Naive thymus-derived CD8-positive, alpha-beta T cell (primary cell): ENCODE measurements around the gene RARS1. TPM values are rescaled to one million over a fixed set of nuclear protein-coding genes. Genes with fewer than 3 reads are reported as not detected.

Experiments used
- ATAC-seq, 2 donors: fragments of 150-1000 bp; cut with Tn5 transposase in 1 of 2; sonication (Bioruptor Pico), chemical (Tn5 transposase) in 1 of 2; 1 replicate in 1 of 2; 2 replicates in 1 of 2; pipeline ENCODE4 v1.10.0; 2021; ENCODE audit warnings: mild to moderate bottlenecking in 2 of 2, moderate library complexity in 2 of 2
- POLR2A ChIA-PET: fragments of 350-600 bp; sonication (Branson Sonifier 250); formaldehyde crosslinking; loops from one replicate; lab custom pipeline; 2021; ENCODE audit warnings: antibody characterized with exemption; lab: Charles Lee
- DNase-seq, 10 donors: peaks; one replicate each; pipeline versions ENCODE4 v3.0.0 to v3.0.0-alpha.2; 2020 to 2022
- H3K27ac Mint-ChIP-seq, 10 donors: one replicate each; pipeline ENCODE4 v1.8.0; 2020 to 2022; ENCODE audit warnings: mild to moderate bottlenecking in 10 of 10, mixed read lengths in 10 of 10, moderate library complexity in 4 of 10, inconsistent platforms in 1 of 10
- H3K27me3 Mint-ChIP-seq, 5 donors: one replicate each; pipeline ENCODE4 v1.8.0; 2021 to 2022; ENCODE audit warnings: mixed read lengths in 5 of 5
- H3K36me3 Mint-ChIP-seq, 3 donors: one replicate each; pipeline ENCODE4 v1.8.0; 2020 to 2022; ENCODE audit warnings: mixed read lengths in 3 of 3, mild to moderate bottlenecking in 2 of 3, inconsistent platforms in 1 of 3
- H3K4me1 Mint-ChIP-seq, 4 donors: one replicate each; pipeline ENCODE4 v1.8.0; 2021 to 2022; ENCODE audit warnings: mixed read lengths in 4 of 4
- H3K4me3 Mint-ChIP-seq, 10 donors: one replicate each; pipeline ENCODE4 v1.8.0; 2020 to 2022; ENCODE audit warnings: mild to moderate bottlenecking in 10 of 10, mixed read lengths in 10 of 10, moderate library complexity in 6 of 10, inconsistent platforms in 1 of 10
- H3K9me3 Mint-ChIP-seq, 9 donors: one replicate each; pipeline ENCODE4 v1.8.0; 2020 to 2022; ENCODE audit warnings: mixed read lengths in 9 of 9, mild to moderate bottlenecking in 3 of 9, inconsistent platforms in 1 of 9, moderate library complexity in 1 of 9
- polyA plus RNA-seq, 3 donors: library from polyadenylated mRNA; unstranded; fragments of 300-500 nt; fragmentation: Illumina TruSeq; gene quantifications; one replicate each; pipeline ENCODE4 v1.2.3, GENCODE V29; 2021
- total RNA-seq, 8 experiments: library from RNA in 2 of 8; stranded (reverse) in 2 of 8; gene quantifications; one replicate each; pipeline ENCODE4 v1.2.3 and lab custom pipeline; 2021 to 2026

The RARS1 gene
- 100 to 1,000 TPM; 102 to 114 TPM for total RNA-seq
- 10 to 100 TPM; 25.9 to 34.8 (median 29.1) TPM for polyA plus RNA-seq
- total RNA-seq (lab: John Stamatoyannopoulos, UW) = 61.3 to 278 (median 115) reads per million in 6 experiments

DNA sequence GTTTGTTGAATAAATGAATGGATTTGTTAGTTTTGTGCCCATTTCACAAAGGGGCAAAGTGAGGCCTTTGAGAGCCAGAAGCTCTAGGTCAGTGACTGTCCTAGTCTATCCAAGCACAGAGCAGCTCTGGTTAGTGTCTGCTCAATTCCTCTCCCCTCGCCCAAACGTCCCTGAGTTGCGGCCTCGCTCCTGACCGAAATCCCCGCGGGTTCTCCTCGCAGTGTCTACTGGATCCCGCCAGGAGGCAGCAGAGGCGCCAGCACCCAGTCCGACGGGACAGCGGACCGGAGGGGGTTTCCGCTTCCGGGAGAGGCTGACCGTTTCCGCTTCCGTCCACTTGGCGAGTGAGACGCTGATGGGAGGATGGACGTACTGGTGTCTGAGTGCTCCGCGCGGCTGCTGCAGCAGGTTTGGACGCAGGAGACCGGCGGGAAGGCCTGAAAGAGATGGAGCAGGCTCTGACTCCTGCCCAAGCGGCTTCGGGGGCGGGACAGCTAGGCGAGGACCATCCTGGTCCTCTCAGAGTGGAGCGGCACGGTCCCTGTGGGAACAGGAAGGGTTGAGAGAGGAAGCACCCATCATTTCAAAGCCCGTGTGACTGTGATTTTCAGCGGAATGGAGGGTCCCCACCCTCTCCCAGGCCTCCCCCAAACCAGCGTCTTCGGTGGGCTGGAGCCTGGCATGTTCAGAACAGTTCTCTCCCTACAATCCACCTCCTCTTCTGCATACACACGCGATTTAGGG is at the start of gene RARS1:
TSS of gene RARS1 (plus strand) at position 336 of the 744 bp plus-strand sequence. CDS start at position 364, 28 bp downstream.
- POLR2A ChIA-PET = no interaction called here
- peak; percentile 85 to 88 for ATAC-seq
- H3K27ac Mint-ChIP-seq = peak within 1 kb of the TSS; percentile 91 to 98 (median 95)

DNA sequence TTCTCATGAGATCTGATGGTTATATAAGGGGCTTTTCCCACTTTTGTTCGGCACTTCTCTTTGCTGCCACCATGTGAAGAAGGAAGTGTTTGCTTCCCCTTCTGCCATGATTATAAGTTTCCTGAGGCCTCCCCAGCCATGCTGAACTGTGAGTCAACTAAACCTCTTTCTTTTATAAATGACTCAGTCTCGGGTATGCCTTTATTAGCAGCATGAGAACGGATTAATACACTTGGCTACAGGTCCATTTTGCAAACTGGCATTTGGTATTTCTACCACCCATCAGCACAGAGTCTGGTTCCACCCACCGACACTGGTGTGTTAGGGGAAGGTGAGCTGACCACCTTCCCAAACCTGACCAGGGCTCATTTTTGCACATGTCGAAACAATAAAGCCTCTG is 47.9 kb upstream of the RARS1 start:
- H3K27ac Mint-ChIP-seq = no peak overlapping the region
- peaks cover 11 to 40% (median 18%) of the 10 kb centered on the region in 5 donors for H3K27me3 Mint-ChIP-seq
- H3K9me3 Mint-ChIP-seq = no peaks in the 10 kb centered on the region
- ATAC-seq = no peak
- DNase-seq = no peak
- H3K4me1 Mint-ChIP-seq = peaks cover 0 to 2% (median 0%) of the 10 kb centered on the region in 4 donors
- H3K4me3 Mint-ChIP-seq = no peak overlapping the region
- no peaks in the 10 kb centered on the region for H3K36me3 Mint-ChIP-seq
- POLR2A ChIA-PET = no interaction called here

More for the DNA sequence above, at the start of gene RARS1:
- Mint-ChIP-seq H3K36me3 (peaks cover 9 to 34% (median 12%) of the 10 kb centered on the region in 3 donors), H3K9me3 (no peaks in the 10 kb centered on the region), H3K27me3 (peaks cover 0 to 6% (median 3%) of the 10 kb centered on the region in 5 donors), H3K4me3 (peak within 1 kb of the TSS; percentile 98 to 100 (median 99)), H3K4me1 (peaks cover 8 to 46% (median 39%) of the 10 kb centered on the region in 4 donors)
- DNase-seq = peak; percentile 73 to 89 (median 83)

DNA sequence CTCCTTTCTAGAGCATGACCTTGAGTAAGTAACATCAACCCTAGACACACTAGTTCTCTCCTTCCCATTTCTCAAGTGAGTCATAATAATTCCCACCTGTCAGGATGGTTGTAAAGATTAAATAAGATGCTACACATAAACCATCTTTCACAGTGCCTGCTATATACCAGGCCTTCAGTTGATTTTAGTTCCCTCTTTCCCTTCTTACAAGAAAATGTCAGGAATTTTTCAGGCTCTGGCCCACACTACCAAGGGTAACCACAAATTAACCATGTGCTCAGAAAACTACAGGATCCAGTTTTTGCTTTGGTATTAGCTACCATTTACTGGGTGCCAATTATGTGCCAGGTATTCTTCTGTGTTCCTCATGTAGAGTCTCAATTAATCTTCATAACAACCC is 42.7 kb upstream of the RARS1 start:
- no peak overlapping the region for H3K4me3 Mint-ChIP-seq
- no peak overlapping the region for H3K27ac Mint-ChIP-seq
- POLR2A ChIA-PET = no interaction called here
- H3K4me1 Mint-ChIP-seq = no peaks in the 10 kb centered on the region
- DNase-seq (no peak), ATAC-seq (no peak)
- no peaks in the 10 kb centered on the region for H3K36me3 Mint-ChIP-seq
- H3K9me3 Mint-ChIP-seq = no peaks in the 10 kb centered on the region
- H3K27me3 Mint-ChIP-seq = peaks cover 0 to 8% (median 4%) of the 10 kb centered on the region in 5 donors

DNA sequence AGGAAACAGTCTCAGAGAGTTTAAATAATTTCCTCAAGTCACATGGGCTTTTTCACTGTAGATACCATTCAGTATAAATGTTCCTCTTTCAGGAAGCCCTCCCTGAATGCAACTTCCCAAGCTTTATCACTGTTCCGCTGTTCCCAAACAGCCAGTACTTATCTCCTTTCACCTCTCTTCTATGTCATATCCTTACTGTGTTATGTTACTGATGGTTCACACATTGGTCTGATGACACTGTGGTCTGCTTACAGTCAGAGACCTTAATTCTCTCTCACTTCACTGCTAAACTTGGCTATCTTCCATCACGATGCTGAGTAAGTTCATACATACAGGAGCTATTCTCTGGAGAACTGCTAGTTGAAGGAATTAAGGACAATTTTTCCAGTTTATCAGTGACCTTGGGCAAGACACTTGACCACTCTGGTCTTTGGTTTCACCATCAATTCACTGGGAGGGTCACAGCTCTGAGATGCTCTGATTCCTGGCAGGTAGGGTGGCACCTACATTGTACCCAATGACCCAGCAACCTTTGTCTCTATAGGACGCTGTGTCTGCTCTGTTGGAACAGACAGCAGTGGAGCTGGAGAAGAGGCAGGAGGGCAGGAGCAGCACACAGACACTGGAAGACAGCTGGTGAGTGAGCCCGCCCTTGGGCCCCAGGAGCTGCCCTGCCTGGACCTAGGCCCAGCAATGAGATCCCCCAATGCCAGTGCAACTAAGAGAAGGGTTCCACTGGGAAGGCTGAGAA is 42.1 kb upstream of the RARS1 start:
- no peak overlapping the region for H3K4me3 Mint-ChIP-seq
- DNase-seq (no peak), ATAC-seq (no peak)
- H3K27me3 Mint-ChIP-seq = peaks cover 0 to 8% (median 0%) of the 10 kb centered on the region in 5 donors
- POLR2A ChIA-PET = no interaction called here
- H3K9me3 Mint-ChIP-seq = no peaks in the 10 kb centered on the region
- H3K36me3 Mint-ChIP-seq = no peaks in the 10 kb centered on the region
- no peaks in the 10 kb centered on the region for H3K4me1 Mint-ChIP-seq
- H3K27ac Mint-ChIP-seq = no peak overlapping the region

DNA sequence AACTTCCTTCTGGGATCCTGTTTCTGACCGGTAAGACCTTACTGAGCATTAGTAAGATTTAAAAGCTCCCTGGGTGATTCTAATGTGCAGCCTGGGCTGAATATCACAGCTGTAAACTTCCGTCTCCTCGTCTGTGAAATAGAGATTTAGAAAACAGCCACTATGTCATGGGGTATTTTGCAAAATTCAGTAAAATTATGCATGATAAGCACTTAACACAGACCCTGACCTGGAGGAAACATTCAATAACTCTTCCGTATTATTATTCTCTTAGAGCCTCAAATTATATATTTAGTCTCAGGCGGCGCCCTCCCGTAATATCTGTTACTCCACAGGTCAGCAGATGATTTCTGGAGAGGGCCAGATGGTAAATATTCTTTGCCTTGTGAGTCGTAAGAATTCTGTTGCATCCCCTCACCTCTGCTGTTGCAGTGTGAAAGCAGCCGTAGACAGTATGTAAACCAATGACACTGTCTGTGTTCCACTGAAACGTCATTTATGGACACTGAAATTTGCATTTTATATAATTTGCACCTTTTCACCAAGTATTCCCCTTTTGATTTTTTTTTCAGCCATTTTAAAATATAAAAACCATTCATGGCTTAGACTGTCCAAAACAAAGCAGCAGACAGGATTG is 39.2 kb upstream of the RARS1 start:
- DNase-seq (no peak), ATAC-seq (no peak)
- POLR2A ChIA-PET = no interaction called here
- H3K4me3 Mint-ChIP-seq = no peak overlapping the region
- no peaks in the 10 kb centered on the region for H3K4me1 Mint-ChIP-seq
- H3K9me3 Mint-ChIP-seq = no peaks in the 10 kb centered on the region
- no peak overlapping the region for H3K27ac Mint-ChIP-seq
- peaks cover 0 to 5% (median 1%) of the 10 kb centered on the region in 5 donors for H3K27me3 Mint-ChIP-seq
- no peaks in the 10 kb centered on the region for H3K36me3 Mint-ChIP-seq

DNA sequence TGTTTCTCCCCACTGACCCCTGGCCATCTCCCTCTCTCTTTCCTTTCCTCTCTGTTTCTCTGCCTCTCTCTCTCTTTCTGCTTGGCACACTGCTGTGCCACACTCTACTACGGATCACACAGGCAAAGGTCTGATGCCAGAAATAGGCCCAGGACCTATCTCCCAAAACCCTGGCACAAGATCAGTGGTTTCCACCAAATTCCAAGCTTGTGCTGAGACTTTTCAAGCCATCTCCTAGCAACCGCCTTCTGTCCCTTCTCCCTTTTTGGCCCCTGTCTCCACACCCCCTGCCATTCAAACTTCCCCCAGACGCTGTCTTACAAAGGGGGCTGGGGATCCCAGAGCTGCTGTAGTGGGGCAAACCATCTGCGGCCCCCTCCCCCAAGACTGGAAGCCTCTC is 38.5 kb upstream of the RARS1 start:
- POLR2A ChIA-PET = interaction anchor here (0.5 kb wide), 1 partner anchor 60 kb away, joined by 3 read pairs; no protein-coding TSS in a partner anchor
- H3K36me3 Mint-ChIP-seq = no peaks in the 10 kb centered on the region
- H3K4me3 Mint-ChIP-seq = no peak overlapping the region

DNA sequence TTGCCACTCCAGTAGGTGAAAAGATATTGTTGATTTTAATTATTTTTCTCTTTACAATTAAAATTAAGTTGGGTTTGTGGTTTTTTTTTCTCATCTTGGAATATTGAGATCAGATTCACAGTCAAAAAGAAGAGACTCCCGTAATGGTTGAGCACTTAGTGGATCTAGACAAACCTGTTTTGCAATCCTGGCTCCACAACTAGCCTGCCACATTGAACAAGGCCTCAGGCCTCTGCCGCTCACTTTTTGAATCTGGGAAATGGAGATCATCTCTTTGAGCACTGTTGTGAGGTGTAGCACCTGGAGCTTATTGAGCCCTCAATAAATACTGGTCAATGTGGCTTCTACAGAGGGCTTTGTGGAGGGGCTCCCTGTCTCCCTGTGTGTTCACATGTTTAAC is 37.1 kb upstream of the RARS1 start:
- Mint-ChIP-seq H3K4me3 (no peak overlapping the region), H3K36me3 (no peaks in the 10 kb centered on the region), H3K9me3 (no peaks in the 10 kb centered on the region), H3K27ac (no peak overlapping the region), H3K4me1 (no peaks in the 10 kb centered on the region), H3K27me3 (peaks cover 0 to 5% (median 3%) of the 10 kb centered on the region in 5 donors)
- POLR2A ChIA-PET = no interaction called here
- no peak for DNase-seq
- ATAC-seq = no peak

More for the DNA sequence above, 38.5 kb upstream of the RARS1 start:
- Mint-ChIP-seq H3K27me3 (peaks cover 0 to 5% (median 1%) of the 10 kb centered on the region in 5 donors), H3K9me3 (no peaks in the 10 kb centered on the region), H3K4me1 (no peaks in the 10 kb centered on the region), H3K27ac (peak overlapping the region in 1 of 10 donors; percentile 18)
- DNase-seq (no peak), ATAC-seq (no peak)

DNA sequence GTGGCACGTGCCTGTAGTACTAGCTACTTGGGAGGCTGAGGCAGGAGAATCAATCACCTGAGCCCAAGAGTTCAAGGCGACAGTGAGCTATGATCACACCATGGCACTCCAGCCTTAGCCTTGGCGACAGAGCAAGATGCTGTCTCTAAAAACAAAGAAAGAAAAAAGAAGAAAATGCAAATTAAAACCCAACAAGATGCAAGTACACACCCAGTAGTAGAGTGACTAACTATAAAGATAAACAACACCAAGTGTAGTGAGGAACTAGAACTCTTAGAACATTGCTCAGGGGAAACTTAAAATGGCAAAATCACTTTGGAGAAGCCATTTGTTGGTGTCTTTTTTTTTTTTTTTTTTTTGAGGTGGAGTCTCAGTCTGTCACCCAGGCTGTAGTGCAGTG is 34.7 kb upstream of the RARS1 start:
- no peak overlapping the region for H3K27ac Mint-ChIP-seq
- no peaks in the 10 kb centered on the region for H3K9me3 Mint-ChIP-seq
- H3K36me3 Mint-ChIP-seq = no peaks in the 10 kb centered on the region
- POLR2A ChIA-PET = interaction anchor here (0.7 kb wide), 1 partner anchor 347 kb away, joined by 3 read pairs; no protein-coding TSS in a partner anchor
- H3K27me3 Mint-ChIP-seq = peaks cover 0 to 5% (median 3%) of the 10 kb centered on the region in 5 donors
- no peak overlapping the region for H3K4me3 Mint-ChIP-seq
- no peak for ATAC-seq
- DNase-seq = no peak
- H3K4me1 Mint-ChIP-seq = no peaks in the 10 kb centered on the region

DNA sequence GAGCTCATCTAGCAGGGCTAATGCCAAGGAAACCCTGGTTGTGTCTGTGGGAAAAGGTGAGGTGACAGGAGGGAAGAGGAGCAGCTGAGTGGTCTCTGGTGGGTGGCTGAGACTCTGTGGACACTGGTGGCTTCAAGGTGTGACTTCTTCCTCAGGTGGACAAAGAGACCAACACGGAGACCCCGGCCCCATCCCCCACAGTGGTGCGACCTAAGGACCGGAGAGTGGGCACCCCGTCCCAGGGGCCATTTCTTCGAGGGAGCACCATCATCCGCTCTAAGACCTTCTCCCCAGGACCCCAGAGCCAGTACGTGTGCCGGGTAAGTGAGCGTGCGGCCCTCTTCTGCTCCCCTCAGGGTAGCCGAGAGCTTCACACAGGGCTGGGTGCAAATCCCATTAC is 31.1 kb upstream of the RARS1 start:
- ATAC-seq = no peak
- Mint-ChIP-seq H3K36me3 (peaks cover 0 to 4% (median 0%) of the 10 kb centered on the region in 3 donors), H3K27ac (no peak overlapping the region), H3K9me3 (peaks cover 0 to 4% (median 0%) of the 10 kb centered on the region in 9 donors), H3K27me3 (peaks cover 2 to 10% (median 7%) of the 10 kb centered on the region in 5 donors), H3K4me3 (no peak overlapping the region), H3K4me1 (no peaks in the 10 kb centered on the region)
- POLR2A ChIA-PET = no interaction called here
- no peak for DNase-seq

DNA sequence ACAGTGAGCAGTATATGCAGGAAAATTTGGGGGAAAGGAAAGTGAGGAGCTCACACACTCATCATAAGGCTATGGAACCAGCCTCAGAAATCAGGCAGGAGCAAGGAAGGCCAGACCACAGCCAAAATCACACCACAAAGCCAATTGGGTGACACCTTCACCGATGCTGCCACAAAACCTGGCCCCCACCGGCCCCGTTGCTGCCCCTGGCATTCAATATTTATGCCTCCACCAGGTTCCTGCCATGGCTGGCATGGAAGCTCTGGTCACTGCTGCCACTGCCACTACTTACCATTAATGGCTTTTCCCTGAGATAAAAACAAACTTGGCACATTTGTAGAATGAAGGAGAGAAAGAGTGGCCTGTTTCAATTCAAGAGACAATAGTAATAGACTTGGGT is 28.7 kb upstream of the RARS1 start:
- H3K9me3 Mint-ChIP-seq = peaks cover 0 to 4% (median 0%) of the 10 kb centered on the region in 9 donors

DNA sequence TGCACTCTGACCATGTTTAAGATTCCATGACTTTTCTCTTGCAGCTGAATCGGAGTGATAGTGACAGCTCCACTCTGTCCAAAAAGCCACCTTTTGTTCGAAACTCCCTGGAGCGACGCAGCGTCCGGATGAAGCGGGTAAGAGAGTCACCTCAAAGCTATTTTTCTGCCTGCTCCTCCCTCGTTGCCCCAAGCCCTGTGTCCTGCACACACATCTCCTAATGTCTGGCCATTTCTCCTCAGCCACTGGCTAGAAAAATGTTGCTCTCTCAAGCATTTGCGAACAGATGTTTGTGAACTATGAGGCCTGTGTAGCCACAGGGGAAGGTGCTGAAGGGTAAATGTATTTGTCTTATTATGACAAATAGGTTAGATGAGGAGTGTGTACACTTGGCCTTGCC is 25.7 kb upstream of the RARS1 start:
- Mint-ChIP-seq H3K27ac (no peak overlapping the region), H3K4me3 (no peak overlapping the region), H3K9me3 (peaks cover 0 to 4% (median 0%) of the 10 kb centered on the region in 9 donors), H3K4me1 (peaks cover 0 to 6% (median under 1%) of the 10 kb centered on the region in 4 donors), H3K36me3 (peaks cover 0 to 4% (median 0%) of the 10 kb centered on the region in 3 donors), H3K27me3 (peaks cover 6 to 21% (median 7%) of the 10 kb centered on the region in 5 donors)
- ATAC-seq (no peak), DNase-seq (no peak)
- POLR2A ChIA-PET = no interaction called here

More for the DNA sequence above, 28.7 kb upstream of the RARS1 start:
- Mint-ChIP-seq H3K4me1 (no peaks in the 10 kb centered on the region), H3K27ac (no peak overlapping the region), H3K27me3 (peaks cover 3 to 10% (median 7%) of the 10 kb centered on the region in 5 donors), H3K4me3 (no peak overlapping the region), H3K36me3 (peaks cover 0 to 4% (median 0%) of the 10 kb centered on the region in 3 donors)
- no peak for ATAC-seq
- DNase-seq = no peak
- POLR2A ChIA-PET = no interaction called here

DNA sequence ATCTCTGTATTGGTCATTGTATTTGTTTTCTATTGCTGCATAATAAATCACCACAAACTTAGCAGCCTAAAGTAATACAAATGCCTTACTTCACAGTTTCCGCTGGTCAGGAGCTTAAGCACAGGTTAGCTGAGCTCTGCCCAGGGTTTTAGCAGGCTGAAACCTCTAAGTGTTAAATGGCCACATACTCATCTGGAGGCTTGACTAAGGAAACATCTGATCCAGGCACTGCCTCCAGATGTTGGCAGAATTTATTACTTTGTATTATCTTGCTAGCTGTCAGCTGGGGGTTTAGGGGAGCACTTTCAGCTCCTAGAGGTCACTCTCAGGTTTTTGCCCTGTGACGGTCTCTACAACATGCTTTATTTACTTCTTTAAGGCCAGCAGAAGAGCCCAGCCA is 23.2 kb upstream of the RARS1 start:
- DNase-seq (no peak), ATAC-seq (no peak)
- POLR2A ChIA-PET = no interaction called here
- H3K9me3 Mint-ChIP-seq = peaks cover 0 to 4% (median 0%) of the 10 kb centered on the region in 9 donors
- peaks cover 0 to 4% (median 0%) of the 10 kb centered on the region in 3 donors for H3K36me3 Mint-ChIP-seq
- H3K4me1 Mint-ChIP-seq = peaks cover 0 to 6% (median under 1%) of the 10 kb centered on the region in 4 donors
- peaks cover 5 to 13% (median 8%) of the 10 kb centered on the region in 5 donors for H3K27me3 Mint-ChIP-seq
- no peak overlapping the region for H3K4me3 Mint-ChIP-seq
- no peak overlapping the region for H3K27ac Mint-ChIP-seq
